SK-N-SH (cell line): ENCODE results near the gene MEF2C. TPM values are rescaled to one million over a fixed set of nuclear protein-coding genes. Genes with fewer than 3 reads are reported as not detected.

Experiments used
- CTCF ChIA-PET: fragments of 300-600, 350-600 bp; formaldehyde crosslinking; extraction: SDS; loops from one replicate; lab custom pipeline; 2021; lab: Yijun Ruan, JAX
- POLR2A ChIA-PET: fragments of 350-600 bp; sonication (Branson Sonifier 250); formaldehyde crosslinking; extraction: SDS; loops from one replicate; lab custom pipeline; 2020; ENCODE audit warnings: antibody characterized with exemption, inconsistent platforms; lab: Yijun Ruan, JAX
- DNase-seq: peaks from one replicate; pipeline ENCODE4 v3.0.0; 2012
- H2AFZ ChIP-seq: fragments of 200-600 bp; sonication (generic); 2 replicates; pipeline ENCODE4 v1.8.1; 2016; ENCODE audit warnings: antibody characterized with exemption, mild to moderate bottlenecking, low read depth
- H3F3A ChIP-seq: fragments of 200-600 bp; sonication (generic); replicated peaks from 2 replicates; pipeline ENCODE3; 2016; ENCODE audit warnings: antibody characterized with exemption, mild to moderate bottlenecking; ENCODE audit not compliant: insufficient read depth
- H3K27ac ChIP-seq, 2 experiments: fragments of 200-500 bp in 1 of 2; fragments of 200-600 bp in 1 of 2; sonication (Bioruptor generic) in 1 of 2; sonication (generic), shearing (Covaris generic) in 1 of 2; 2 replicates each; pipeline versions ENCODE4 v1.5.1 to v1.6.1; 2014 to 2016; ENCODE audit warnings: low read depth in 2 of 2, inconsistent platforms in 1 of 2, low read length in 1 of 2, mild to moderate bottlenecking in 1 of 2, mixed read lengths in 1 of 2
- H3K27me3 ChIP-seq: fragments of 200-600 bp; sonication (generic), shearing (Covaris generic); 2 replicates; pipeline ENCODE4 v1.6.1; 2016; ENCODE audit warnings: mixed run types; ENCODE audit not compliant: insufficient read depth
- H3K36me3 ChIP-seq, 2 experiments: fragments of 200-500 bp in 1 of 2; fragments of 200-600 bp in 1 of 2; sonication (Bioruptor generic) in 1 of 2; sonication (generic) in 1 of 2; replicated peaks in 1 of 2; 2 replicates each; pipeline versions ENCODE3 to v1.5.1; 2014 to 2016; ENCODE audit warnings: low read length in 1 of 2, mild to moderate bottlenecking in 1 of 2; ENCODE audit not compliant: insufficient read depth in 2 of 2, control insufficient read depth in 1 of 2
- H3K4me1 ChIP-seq, 2 experiments: fragments of 200-500 bp in 1 of 2; fragments of 200-600 bp in 1 of 2; sonication (Bioruptor generic) in 1 of 2; sonication (generic), shearing (Covaris generic) in 1 of 2; 2 replicates each; pipeline versions ENCODE4 v1.5.1 to v1.6.1; 2014 to 2016; ENCODE audit warnings: low read depth in 1 of 2, low read length in 1 of 2, mixed run types in 1 of 2; ENCODE audit not compliant: insufficient read depth in 2 of 2, control insufficient read depth in 1 of 2
- H3K4me2 ChIP-seq: fragments of 200-600 bp; sonication (generic), shearing (Covaris generic); 2 replicates; pipeline ENCODE4 v1.6.1; 2017; ENCODE audit warnings: mixed run types
- H3K4me3 ChIP-seq, 2 experiments: fragments of 200-500 bp in 1 of 2; fragments of 200-600 bp in 1 of 2; sonication (Bioruptor generic) in 1 of 2; sonication (generic), shearing (Covaris generic) in 1 of 2; 2 replicates each; pipeline versions ENCODE4 v1.5.1 to v1.8.1; 2014 to 2016; ENCODE audit warnings: low read depth in 2 of 2, inconsistent platforms in 1 of 2, low read length in 1 of 2, mild to moderate bottlenecking in 1 of 2, mixed read lengths in 1 of 2, moderate library complexity in 1 of 2
- H3K79me2 ChIP-seq: fragments of 200-600 bp; sonication (generic); 2 replicates; pipeline ENCODE4 v1.8.1; 2017; ENCODE audit warnings: mild to moderate bottlenecking; ENCODE audit not compliant: insufficient read depth
- H3K9ac ChIP-seq: fragments of 200-600 bp; sonication (generic); 2 replicates; pipeline ENCODE4 v1.6.1; 2017; ENCODE audit warnings: mixed run types
- H3K9me2 ChIP-seq: fragments of 200-600 bp; sonication (generic); 2 replicates; pipeline ENCODE4 v1.6.1; 2017; ENCODE audit warnings: mixed run types
- H3K9me3 ChIP-seq: fragments of 200-600 bp; sonication (generic); 2 replicates; pipeline ENCODE4 v1.6.1; 2017; ENCODE audit warnings: mixed run types, mild to moderate bottlenecking, moderate library complexity
- H4K20me1 ChIP-seq: fragments of 200-600 bp; sonication (generic); 2 replicates; pipeline ENCODE4 v1.6.1; 2017; ENCODE audit warnings: mild to moderate bottlenecking, mixed run types; ENCODE audit not compliant: insufficient read depth
- ELF1 ChIP-seq: IDR thresholded peaks from 2 replicates; pipeline ENCODE4 v1.4.0; 2012
- EP300 ChIP-seq, 2 experiments: IDR thresholded peaks; 2 replicates each; pipeline versions ENCODE4 v1.4.0 to v1.6.1; 2012; ENCODE audit warnings: borderline replicate concordance in 1 of 2, low read depth in 1 of 2, low read length in 1 of 2
- EZH2phosphoT487 ChIP-seq: fragments of 200-600 bp; sonication (generic); IDR thresholded peaks from 2 replicates; pipeline ENCODE4 v1.6.1; 2017; ENCODE audit warnings: low read depth, mixed run types, mild to moderate bottlenecking, antibody characterized with exemption, moderate library complexity, borderline replicate concordance
- FOSL2 ChIP-seq: IDR thresholded peaks from 2 replicates; pipeline ENCODE4 v1.4.0; 2012; ENCODE audit warnings: low read depth, mild to moderate bottlenecking, moderate library complexity, borderline replicate concordance
- GABPA ChIP-seq: IDR thresholded peaks from 2 replicates; pipeline ENCODE4 v1.4.0; 2012; ENCODE audit warnings: low read depth, mild to moderate bottlenecking
- GATA2 ChIP-seq: sonication (generic); formaldehyde crosslinking; IDR thresholded peaks from 2 replicates; pipeline ENCODE4 v1.5.0; 2020; ENCODE audit warnings: mild to moderate bottlenecking, missing genetic modification reagents
- JUND ChIP-seq: IDR thresholded peaks from 2 replicates; pipeline ENCODE4 v1.4.0; 2012
- MEF2A ChIP-seq: IDR thresholded peaks from 2 replicates; pipeline ENCODE4 v1.4.0; 2012; ENCODE audit warnings: low read depth, borderline replicate concordance
- NFIC ChIP-seq: IDR thresholded peaks from 2 replicates; pipeline ENCODE4 v1.4.0; 2012; ENCODE audit warnings: borderline replicate concordance
- NRF1 ChIP-seq: IDR thresholded peaks from 2 replicates; pipeline ENCODE4 v1.6.1; 2012; ENCODE audit warnings: low read depth, mild to moderate bottlenecking, low read length
- RFX5 ChIP-seq: IDR thresholded peaks from 2 replicates; pipeline ENCODE4 v1.6.1; 2012; ENCODE audit warnings: mild to moderate bottlenecking, improper control_type of control experiment, low read length
- TEAD4 ChIP-seq: IDR thresholded peaks from 2 replicates; pipeline ENCODE4 v1.4.0; 2012; ENCODE audit warnings: mild to moderate bottlenecking, borderline replicate concordance; ENCODE audit not compliant: insufficient read depth
- YY1 ChIP-seq: IDR thresholded peaks from 2 replicates; pipeline ENCODE4 v1.4.0; 2012; ENCODE audit warnings: low read depth, mild to moderate bottlenecking
- WGBS: methylation state at CpG from one replicate; pipeline ENCODE4 v1.1.6; 2017; ENCODE audit warnings: low lambda C conversion rate; 5-methylcytosine and 5-hydroxymethylcytosine counted together
- polyA plus RNA-seq, 3 experiments: library from polyadenylated mRNA; depleted of rRNA; stranded (reverse); fragments of >200 nt; gene quantifications; 2 replicates each; pipeline ENCODE4 v1.2.3, GENCODE V29; 2012
- TF ChIP-seq, protein P1 (sequence below): IDR thresholded peaks from 2 replicates; pipeline ENCODE4 v1.4.0; 2012; ENCODE audit warnings: low read depth, borderline replicate concordance
- TF ChIP-seq, protein P2 (sequence below): fragments of 150-350 bp; IDR thresholded peaks from 2 replicates; pipeline ENCODE4 v1.6.1; 2016; ENCODE audit warnings: mild to moderate bottlenecking, low read depth, low read length
- TF ChIP-seq, protein P3 (sequence below): IDR thresholded peaks from 2 replicates; pipeline ENCODE4 v1.4.0; 2012; ENCODE audit warnings: low read depth
- TF ChIP-seq, protein P4 (sequence below): fragments of 150-350 bp; IDR thresholded peaks from 2 replicates; pipeline ENCODE4 v1.6.1; 2017; ENCODE audit warnings: antibody characterized with exemption, low read length, low read depth, borderline replicate concordance

The MEF2C gene
- polyA plus RNA-seq, 1 of the 3 experiments (the other 2 are of a cell fraction), result 1.2 TPM

DNA sequence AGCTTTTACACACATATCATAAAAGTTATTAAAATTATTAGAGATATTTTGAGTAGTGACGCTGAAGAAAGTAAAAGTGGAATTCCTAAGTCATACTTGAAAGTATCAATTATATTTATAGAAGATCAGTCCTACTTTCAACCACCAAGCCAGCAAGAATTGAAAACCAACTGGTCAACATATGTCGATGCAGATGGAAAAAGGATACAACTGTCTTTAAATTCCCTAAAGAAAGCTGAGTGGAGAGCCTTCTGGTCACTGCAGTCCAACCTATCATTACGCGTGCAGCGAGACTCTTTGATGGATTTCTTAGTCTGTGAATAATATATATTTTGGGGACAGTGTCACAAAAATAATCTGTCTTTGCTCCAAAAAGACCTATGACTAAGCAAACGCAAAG is 15.3 kb downstream of the MEF2C start (continued):
- TF ChIP-seq EZH2phosphoT487 (no peak), NRF1 (no peak)

DNA sequence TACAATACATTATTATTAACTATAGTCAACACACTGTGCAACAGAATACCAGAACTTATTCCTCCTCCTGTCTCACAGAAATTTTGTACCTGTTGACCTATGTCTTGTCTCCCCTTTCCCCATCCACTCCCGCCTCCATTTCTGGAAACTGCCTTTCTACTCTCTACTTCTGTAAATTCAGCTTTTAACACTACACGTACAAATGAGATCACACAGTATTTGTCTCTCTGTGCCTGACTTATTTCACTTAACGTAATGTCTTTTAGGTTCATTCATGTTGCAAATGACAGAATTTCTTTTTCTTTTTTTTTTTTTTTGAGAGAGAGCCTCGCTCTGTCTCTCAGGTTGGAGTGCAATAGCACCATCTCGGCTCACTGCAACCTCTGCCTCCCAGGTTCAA is 19.5 kb downstream of the MEF2C start:
- Histone ChIP-seq H4K20me1 (no peaks in the 10 kb centered on the region), H3K9me2 (no peaks in the 10 kb centered on the region), H3K4me1 (no peaks in the 10 kb centered on the region), H3K9ac (no peak overlapping the region), H3K4me2 (no peak overlapping the region), H3K4me3 (no peak overlapping the region), H3K27me3 (no peaks in the 10 kb centered on the region), H3F3A (no peaks in the 10 kb centered on the region), H3K27ac (no peak overlapping the region), H3K9me3 (no peaks in the 10 kb centered on the region), H2AFZ (no peak overlapping the region), H3K36me3 (no peaks in the 10 kb centered on the region), H3K79me2 (no peaks in the 10 kb centered on the region)
- POLR2A ChIA-PET, result no interaction called here
- WGBS, result 89% methylated on average over 5 of the region's 5 CpGs
- TF ChIP-seq ELF1, result no peak
- TF ChIP-seq, protein P1, sequence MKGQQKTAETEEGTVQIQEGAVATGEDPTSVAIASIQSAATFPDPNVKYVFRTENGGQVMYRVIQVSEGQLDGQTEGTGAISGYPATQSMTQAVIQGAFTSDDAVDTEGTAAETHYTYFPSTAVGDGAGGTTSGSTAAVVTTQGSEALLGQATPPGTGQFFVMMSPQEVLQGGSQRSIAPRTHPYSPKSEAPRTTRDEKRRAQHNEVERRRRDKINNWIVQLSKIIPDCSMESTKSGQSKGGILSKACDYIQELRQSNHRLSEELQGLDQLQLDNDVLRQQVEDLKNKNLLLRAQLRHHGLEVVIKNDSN, result no peak
- TF ChIP-seq, protein P2, sequence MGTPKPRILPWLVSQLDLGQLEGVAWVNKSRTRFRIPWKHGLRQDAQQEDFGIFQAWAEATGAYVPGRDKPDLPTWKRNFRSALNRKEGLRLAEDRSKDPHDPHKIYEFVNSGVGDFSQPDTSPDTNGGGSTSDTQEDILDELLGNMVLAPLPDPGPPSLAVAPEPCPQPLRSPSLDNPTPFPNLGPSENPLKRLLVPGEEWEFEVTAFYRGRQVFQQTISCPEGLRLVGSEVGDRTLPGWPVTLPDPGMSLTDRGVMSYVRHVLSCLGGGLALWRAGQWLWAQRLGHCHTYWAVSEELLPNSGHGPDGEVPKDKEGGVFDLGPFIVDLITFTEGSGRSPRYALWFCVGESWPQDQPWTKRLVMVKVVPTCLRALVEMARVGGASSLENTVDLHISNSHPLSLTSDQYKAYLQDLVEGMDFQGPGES, result no peak
- no peak for TF ChIP-seq GATA2 (CRISPR knock-in tag)
- TF ChIP-seq, protein P3, sequence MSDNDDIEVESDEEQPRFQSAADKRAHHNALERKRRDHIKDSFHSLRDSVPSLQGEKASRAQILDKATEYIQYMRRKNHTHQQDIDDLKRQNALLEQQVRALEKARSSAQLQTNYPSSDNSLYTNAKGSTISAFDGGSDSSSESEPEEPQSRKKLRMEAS, result no peak
- TF ChIP-seq EZH2phosphoT487, result no peak
- no peak for TF ChIP-seq JUND
- no peak for TF ChIP-seq EP300 (IDR thresholded peaks at IDR 0.05; ENCODE audit: borderline replicate concordance in 1 of 2, low read depth in 1 of 2, low read length in 1 of 2)
- no peak for TF ChIP-seq NFIC
- TF ChIP-seq, protein P4, sequence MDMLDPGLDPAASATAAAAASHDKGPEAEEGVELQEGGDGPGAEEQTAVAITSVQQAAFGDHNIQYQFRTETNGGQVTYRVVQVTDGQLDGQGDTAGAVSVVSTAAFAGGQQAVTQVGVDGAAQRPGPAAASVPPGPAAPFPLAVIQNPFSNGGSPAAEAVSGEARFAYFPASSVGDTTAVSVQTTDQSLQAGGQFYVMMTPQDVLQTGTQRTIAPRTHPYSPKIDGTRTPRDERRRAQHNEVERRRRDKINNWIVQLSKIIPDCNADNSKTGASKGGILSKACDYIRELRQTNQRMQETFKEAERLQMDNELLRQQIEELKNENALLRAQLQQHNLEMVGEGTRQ, result no peak
- no peak for TF ChIP-seq TEAD4
- TF ChIP-seq FOSL2, result no peak
- no peak for TF ChIP-seq GABPA
- no peak for TF ChIP-seq RFX5
- TF ChIP-seq MEF2A, result no peak
- no peak for TF ChIP-seq YY1
- DNase-seq, result no peak
- CTCF ChIA-PET, result no interaction called here
